Hematopoietic multipotent progenitor cell treated with erythropoietin and hydrocortisone succinate and interleukin-3 and kit ligand, for 17 days (in vitro differentiated cells): Measurements from ENCODE around the gene EOGT.
A peak's percentile ranks its signal among the peaks of the same experiment; 100 is the strongest.

Experiments used
- DNase-seq: peaks from one replicate; pipeline ENCODE4 v3.0.0-alpha.2; 2015; ENCODE audit warnings: low spot score

The EOGT gene

GRCh38 chr3:69013253-69014021 is at the start of gene EOGT:
EOGT (minus strand) TSS chr3:69013684; CDS start chr3:69009846, 3,838 bp downstream.
- peak; percentile 85 for DNase-seq

GRCh38 chr3:69059688-69060087 is 46.2 kb upstream of the EOGT start:
- DNase-seq, result no peak

GRCh38 chr3:69058947-69059224 is 45.4 kb upstream of the EOGT start:
- DNase-seq, result no peak

- DNase-seq, result no peak
Observed at GRCh38 chr3:69058180-69058946, 44.9 kb upstream of the EOGT start.

- no peak for DNase-seq
Observed at GRCh38 chr3:69052472-69052898, 39.0 kb upstream of the EOGT start.

- DNase-seq, result peak; percentile 99
Observed at GRCh38 chr3:69051756-69052471, 38.4 kb upstream of the EOGT start, which contains the start of gene TMF1. TMF1 (minus strand) TSS chr3:69052333; CDS start chr3:69052086, 247 bp downstream.

GRCh38 chr3:69048990-69049389 is 35.5 kb upstream of the EOGT start:
- DNase-seq, result no peak

- no peak for DNase-seq
Observed at GRCh38 chr3:69044608-69045007, 31.1 kb upstream of the EOGT start.

- DNase-seq, result no peak
Observed at GRCh38 chr3:69033470-69033869, 20.0 kb upstream of the EOGT start.

GRCh38 chr3:69032737-69033136 is 19.3 kb upstream of the EOGT start:
- DNase-seq, result no peak

- DNase-seq, result no peak
Observed at GRCh38 chr3:69032142-69032541, 18.7 kb upstream of the EOGT start.

- DNase-seq, result no peak
Observed at GRCh38 chr3:69031635-69032034, 18.2 kb upstream of the EOGT start.

GRCh38 chr3:69020857-69021256 is 7.4 kb upstream of the EOGT start:
- DNase-seq, result no peak

- DNase-seq, result peak; percentile 31
Observed at GRCh38 chr3:69020424-69020823, 6.9 kb upstream of the EOGT start.

GRCh38 chr3:69016901-69017300 is 3.4 kb upstream of the EOGT start:
- no peak for DNase-seq

GRCh38 chr3:69016102-69016501 is 2.6 kb upstream of the EOGT start:
- no peak for DNase-seq

- no peak for DNase-seq
Observed at GRCh38 chr3:69014022-69014580, 617 bp upstream of the EOGT start.

- no peak for DNase-seq
Observed at GRCh38 chr3:69012800-69013252, 658 bp downstream of the EOGT start.

GRCh38 chr3:69012100-69012799 is 1.2 kb downstream of the EOGT start:
- DNase-seq, result no peak

- DNase-seq, result no peak
Observed at GRCh38 chr3:69011096-69011730, 2.3 kb downstream of the EOGT start.
